HG03520 (cell line): ENCODE data around the gene CTNNBL1.

Source experiments
- ATAC-seq: cut with Tn5 transposase; IDR thresholded peaks from one replicate; pipeline ENCODE4 v1.9.1; 2021; ENCODE audit warnings: mild to moderate bottlenecking, moderate library complexity; ENCODE audit not compliant: unreplicated experiment

The CTNNBL1 gene

DNA sequence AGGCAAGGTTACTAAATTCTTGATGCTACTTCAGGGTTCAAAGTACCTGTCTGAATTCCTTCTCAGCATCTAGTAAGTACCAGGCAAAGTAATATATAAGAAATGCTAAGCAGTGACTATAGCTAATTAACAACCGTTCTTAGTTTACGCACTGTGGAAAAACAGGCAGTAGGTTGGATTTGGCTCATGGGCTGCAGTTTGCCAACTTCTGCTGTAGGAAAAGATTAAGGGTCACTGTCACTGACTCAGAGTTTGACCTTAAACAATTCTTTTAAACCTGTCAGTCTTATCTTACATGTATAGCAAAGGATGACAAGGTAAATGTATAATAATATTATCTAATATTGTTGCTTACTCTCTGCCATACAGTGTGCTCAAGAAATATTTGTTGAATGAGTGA lies 42.3 kb downstream of the CTNNBL1 start:
- ATAC-seq, result no peak

DNA sequence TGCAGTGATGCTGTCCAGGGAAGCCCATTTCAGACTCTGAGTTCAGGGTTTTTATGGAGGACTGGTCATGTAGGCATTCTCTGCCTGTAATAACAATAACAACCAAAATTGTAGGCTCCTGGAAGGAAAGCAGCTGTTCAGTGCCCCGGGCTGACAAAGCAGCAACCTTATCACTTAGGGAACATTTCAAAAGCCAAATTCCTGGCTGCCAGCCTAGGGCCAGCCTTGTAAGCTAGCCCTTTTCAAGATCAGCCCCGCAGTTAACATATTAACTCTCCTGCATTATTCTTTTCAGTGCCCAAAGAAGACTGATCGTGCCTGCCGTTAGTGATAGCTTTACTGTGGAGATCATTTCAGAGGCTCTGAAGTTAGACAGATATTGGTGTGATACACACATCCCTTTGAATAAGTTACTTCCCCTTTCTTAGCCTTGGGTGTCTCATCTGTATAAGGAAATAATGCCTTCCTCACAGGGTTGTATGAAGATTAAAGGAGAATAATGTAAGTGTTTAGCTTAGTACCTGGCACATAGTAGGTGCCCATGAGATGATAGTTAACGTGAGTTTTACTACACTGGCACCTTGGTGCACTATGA lies 44.1 kb downstream of the CTNNBL1 start:
- no peak for ATAC-seq

DNA sequence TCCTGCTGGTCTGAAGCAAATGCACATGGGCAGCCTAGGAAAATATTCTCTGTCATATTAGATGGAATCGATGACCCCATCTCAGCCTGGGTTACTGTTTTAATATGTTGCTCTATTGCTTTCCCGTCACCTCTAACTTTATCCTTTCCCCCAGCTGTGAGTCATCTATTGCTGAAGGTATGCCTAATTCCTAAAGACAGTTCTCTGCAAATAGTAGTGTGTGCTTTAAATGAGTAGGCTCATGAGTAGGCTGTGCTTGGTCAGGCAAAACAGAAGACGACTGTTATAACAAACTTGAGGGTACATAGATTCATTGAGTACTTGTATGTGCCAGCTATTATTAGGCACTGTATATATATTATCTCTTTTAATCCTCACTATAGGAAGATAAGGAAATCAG lies 47.2 kb downstream of the CTNNBL1 start:
- ATAC-seq, result no peak

DNA sequence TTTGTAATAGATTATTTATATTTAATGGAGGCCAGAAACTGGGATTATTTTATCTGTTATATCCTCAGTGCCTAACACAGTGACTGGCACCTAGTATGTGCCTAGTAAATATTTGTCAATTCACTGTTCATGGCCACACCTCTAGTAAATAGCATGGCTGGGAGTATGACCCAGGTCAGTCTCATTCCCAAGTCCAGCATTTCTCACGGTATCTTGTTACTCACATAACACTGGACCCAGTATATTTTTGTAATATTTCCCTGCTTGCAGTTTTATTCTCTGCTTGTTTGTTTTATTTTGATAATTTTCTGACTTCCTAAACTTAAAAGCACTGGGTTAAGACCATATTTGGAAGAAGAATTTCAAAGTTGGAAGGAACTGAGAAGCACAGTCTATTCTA lies 47.7 kb downstream of the CTNNBL1 start:
- no peak for ATAC-seq

DNA sequence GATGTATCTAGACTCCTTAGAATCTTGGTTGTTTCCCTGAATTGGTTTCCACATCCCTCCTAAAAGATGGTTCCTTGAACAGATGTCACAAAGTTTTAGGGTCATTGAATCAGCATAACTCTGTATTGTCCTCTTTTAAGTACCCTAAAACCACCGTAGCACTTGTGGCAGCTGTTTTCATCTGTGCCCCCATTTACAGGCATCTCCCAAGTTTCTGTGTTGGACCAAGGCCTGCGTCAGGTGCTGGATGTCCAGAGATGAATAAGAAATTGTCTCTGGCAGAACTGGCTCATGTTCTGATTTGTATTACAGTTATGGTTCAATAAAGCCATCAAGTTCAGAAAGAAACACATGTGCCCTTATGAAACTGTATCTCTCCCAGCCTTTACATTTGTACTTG lies 48.3 kb downstream of the CTNNBL1 start:
- ATAC-seq, result no peak

DNA sequence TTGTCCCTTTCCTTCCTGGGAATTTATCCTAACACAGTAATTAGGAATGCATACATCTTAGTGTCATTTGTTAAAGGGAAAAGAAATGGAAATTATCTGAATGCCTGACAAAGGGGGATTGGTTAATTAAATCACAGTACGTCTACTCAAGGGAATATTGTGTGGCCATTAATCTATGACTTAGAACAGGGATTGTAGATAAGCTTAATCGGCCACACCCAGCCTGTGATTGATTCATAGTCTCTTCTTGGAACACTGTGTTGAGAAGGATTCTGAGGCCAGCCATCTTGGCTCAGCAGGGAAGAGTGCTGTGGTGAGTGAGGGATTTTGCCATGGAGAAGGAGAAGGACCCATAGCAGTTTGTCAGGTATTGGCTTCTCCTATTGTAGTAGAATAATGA lies 50.5 kb downstream of the CTNNBL1 start:
- ATAC-seq, result no peak

DNA sequence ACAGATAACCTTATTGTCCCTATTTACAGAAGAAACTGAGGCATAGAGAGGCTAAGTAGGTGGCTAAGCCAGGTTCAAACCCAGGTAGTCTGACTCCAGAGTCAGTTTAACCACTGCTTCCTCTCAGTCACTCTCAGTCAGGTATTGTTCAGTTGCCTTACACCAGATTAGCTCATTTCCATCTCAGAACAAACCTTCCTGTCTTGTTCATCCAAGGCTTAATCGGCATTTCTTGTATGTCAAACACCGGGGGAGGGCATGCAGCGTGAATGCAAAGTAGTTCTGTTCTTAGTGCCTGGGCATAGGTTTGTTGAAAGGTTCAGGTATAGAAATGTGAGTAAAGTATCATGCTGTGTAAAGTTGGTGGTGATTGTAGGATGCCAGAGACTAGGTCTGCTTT lies 51.7 kb downstream of the CTNNBL1 start:
- ATAC-seq, result no peak

DNA sequence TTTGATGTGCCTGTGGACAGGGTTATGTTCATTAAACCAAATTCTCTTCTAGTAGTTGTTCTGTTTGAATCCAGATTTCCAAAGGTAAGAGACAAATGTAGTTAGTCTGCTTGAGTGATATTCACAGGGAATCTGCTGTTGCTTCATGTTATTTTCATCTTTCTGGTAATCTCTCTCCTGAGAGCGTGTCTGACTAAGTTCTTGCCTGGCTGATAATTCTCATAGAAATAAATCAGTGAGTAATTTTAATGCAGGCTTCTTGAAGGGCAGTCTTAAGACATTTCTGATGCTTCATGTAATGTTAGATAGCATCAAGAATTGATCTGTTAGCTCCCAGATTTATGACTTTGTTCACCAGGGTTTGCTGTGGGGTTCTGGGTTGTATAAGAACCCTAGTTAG lies 54.2 kb downstream of the CTNNBL1 start:
- no peak for ATAC-seq

DNA sequence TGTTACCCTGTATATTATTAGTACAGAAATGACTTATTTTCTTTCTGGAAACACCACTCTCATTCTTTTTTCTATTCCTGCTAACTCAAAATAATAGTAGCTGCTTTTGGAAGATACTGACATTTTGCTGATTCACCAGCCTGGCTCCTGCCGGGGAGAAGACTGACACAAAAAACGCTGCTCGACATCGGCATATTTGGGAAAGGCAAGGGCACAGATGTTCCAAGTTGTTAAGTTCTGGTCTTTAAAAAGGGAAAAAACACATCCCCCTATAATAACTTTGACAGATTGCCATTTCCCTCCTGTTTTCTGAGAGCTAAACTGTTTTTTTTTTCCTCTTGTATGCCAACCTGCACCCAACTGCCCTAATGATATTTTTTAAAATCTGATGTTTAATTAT lies 55.4 kb downstream of the CTNNBL1 start:
- ATAC-seq, result no peak

DNA sequence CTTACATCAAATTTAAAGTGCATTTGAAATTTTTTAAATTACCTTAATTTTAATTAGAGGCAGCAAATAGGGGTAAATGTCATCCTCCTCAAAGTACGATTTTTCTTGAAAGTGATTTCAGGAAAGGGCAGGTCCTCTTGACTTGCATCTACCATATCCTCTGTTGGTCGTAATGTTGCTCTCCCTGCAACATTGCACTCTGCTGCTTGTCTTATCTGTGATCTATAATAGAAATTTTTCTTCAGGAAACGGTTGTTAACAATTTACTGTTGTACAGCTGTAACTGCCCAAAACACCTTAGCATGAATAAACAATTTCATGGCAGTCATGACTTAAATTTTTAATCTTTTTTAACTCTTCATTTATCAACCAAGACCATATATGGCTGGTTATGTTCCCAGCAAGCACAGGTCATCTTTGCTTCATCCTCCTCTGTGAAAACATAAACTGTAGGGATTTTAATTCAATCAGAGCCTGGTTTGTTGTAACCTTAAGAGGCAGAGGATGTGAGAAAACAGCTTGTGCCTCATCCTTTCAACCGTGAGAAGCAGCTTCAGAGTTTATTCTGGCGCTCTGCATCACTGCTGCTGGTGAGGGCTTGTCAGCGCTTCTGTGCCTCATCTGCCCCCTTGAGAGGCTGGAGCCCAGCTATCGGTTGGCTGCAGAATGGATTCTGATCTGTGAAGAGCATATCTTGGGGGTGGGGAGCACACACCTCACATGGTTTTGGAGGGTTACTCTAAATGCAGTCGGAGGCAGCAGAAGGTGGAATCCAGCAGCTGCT lies 56.0 kb downstream of the CTNNBL1 start:
- no peak for ATAC-seq

DNA sequence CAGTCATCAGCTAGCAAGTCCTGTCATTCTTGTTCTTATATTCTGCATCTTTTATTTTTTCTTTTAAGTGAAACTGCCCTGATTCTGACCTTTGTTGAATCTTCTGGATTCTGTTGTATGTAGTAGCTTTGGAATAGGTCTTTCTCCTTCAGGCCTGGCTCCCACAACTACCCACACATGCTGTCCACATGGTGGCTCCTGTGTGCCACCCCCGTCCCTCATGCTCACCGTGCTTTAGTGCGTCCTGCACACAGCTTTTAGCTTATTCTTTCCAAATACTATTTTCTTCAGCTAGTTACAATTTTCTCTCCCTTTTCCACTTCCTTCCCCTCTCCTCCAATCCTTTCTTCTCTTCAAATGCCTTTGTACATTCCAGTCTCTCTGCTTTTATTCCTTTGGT lies 61.8 kb downstream of the CTNNBL1 start:
- ATAC-seq, result no peak

DNA sequence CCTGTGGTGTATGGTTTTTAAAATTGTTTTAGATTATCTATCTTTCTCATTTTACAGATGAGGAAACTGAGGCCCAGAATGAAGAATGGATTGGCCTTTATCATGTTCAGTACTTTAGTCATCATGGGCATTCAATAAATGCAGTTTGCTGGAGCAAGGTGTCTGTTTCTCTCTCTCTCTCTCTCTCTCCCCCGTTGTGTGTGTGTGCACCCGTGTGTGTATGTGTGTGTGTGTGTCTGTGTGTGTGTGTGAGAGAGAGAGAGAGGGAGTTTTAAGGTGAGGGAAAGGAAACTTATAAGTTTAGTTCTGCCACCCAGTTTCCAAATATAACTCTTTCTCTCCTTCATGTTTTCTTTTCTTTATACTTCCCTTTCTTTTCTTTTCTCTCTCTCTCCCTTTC lies 62.4 kb downstream of the CTNNBL1 start:
- ATAC-seq, result no peak

DNA sequence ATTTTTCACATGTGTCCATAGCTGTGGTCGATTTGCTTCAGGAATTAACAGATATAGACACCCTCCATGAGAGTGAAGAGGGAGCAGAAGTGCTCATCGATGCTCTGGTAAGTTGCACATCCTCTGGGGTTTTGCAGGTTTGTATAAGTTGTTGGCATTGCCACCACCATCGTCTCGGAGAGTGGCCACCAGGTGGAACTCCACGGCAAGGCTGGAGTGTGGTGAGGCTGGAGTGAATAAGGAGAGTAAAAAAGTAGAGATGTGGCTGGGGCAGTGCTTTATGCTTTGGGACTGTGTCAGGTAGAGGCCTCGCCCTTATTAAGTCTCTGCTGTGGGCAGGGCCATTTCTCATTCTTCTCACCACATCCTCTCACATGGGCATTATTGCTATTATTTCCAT lies 63.7 kb downstream of the CTNNBL1 start:
- no peak for ATAC-seq

DNA sequence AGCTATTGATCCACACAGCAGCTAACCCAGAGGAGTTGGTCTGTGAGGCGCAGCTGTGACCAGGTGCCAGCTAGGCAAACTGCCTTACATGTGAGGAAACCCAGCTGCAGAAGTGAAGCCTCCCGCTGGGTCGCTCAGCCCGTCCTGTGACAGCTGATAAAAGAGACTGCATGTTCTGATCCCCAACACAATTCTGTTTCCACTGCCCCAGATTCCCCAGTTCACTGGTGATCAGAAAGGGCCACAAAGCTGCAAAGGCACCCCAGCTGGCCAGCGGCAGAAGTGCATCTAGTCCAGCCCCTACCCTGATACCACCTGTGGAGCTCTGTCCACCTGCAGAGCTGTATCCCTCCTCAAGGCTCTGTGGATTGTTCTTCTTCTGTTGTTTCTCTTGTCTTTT lies 64.5 kb downstream of the CTNNBL1 start:
- ATAC-seq, result no peak

DNA sequence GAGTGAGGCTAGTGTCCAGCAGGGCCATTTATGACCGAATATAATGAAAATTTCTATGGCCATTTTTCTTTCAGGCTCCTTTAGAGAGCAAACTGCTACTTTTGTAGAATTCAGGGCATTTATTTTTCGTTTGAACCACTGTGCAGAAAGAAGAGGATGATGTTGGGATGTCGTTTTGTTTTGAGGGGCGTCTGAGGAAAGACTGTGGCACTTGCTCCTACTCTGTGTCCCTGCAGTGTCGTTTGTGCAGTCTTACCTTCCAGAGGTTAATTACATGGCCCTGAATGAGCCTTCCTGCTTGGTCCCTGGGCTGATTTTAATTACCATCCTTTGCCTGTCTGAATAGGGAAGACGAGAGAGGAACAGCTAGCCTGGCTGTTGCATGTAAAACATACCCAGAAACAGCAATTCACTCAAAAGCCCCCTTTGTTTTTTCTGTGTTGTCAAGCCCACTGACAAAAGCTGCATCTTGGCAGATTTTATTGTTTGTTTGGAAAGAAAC lies 65.3 kb downstream of the CTNNBL1 start:
- no peak for ATAC-seq

DNA sequence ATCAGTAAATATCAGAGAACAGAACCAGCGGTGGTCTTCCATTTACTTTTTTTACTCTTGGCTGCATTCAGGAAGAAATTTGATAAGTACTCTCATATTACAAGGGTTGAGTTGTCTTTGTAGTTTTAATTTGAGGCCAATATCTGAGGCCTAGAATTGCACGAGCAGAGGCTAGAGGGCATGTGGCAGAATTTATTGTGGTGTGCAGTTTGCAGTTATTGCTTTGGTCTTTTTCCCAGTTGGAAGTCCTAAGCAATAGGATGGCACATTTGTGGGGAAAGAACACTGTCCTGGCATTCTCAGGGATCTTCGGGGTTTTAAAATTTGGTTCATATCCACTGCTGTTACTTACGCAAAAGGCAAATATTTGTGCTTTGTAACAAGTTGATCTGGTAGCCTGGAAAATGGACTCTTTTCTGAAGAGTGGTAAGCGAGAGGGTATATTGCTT lies 66.0 kb downstream of the CTNNBL1 start:
- no peak for ATAC-seq

DNA sequence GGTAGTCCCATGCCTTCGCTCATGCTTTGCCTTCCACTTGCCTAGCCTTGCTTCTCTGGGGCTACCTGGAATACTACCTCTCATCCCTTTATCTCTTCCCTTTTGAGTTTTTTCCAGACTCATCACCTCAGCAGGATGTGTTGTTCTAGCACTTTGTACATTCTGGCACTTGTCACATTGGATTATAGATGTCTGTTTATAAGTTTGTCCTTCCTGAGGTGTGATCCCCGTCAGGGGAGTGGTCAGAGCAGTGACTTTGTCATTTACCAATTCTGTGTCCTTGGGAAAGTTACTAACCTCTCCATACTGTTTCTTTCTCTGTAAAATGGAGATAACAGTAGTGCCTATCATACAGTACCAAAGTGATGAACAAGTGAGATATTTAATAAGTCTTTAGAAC lies 66.5 kb downstream of the CTNNBL1 start:
- no peak for ATAC-seq

DNA sequence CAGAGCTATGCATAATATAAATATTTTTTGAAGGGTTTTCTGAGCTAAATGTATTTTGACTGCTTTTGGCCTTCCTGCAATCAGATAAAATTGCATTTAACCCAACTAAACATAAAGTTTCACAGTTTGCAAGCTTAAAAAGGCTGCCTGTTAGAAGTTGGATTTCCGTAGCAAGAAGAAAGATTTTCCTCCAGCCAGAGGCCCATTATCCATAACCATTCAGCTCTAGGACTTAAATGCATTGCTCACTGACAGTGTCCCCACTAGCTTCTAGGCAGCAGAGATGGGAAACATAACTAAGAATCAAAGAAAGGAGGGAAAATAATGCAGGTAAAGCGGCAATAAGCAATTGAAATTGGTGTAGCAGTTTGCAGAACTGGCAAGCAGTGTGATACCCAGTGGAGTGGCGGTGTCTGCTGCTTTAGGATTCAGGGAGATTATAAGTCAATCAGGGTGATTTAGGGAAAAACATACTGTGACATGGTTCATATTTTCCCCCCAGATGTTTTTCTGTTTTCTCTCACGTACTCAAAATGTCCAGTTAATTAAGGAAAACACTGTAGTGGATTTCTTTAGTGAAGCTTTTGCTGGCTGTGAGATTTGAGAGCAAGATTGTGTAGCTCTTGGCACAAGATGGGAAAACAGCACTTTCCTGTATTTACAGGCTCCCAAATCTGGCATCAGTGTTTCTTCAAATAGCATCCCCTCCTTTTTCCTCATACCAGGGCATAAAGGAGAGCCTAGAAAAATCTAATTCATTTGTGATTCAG lies 69.1 kb downstream of the CTNNBL1 start:
- ATAC-seq, result no peak

DNA sequence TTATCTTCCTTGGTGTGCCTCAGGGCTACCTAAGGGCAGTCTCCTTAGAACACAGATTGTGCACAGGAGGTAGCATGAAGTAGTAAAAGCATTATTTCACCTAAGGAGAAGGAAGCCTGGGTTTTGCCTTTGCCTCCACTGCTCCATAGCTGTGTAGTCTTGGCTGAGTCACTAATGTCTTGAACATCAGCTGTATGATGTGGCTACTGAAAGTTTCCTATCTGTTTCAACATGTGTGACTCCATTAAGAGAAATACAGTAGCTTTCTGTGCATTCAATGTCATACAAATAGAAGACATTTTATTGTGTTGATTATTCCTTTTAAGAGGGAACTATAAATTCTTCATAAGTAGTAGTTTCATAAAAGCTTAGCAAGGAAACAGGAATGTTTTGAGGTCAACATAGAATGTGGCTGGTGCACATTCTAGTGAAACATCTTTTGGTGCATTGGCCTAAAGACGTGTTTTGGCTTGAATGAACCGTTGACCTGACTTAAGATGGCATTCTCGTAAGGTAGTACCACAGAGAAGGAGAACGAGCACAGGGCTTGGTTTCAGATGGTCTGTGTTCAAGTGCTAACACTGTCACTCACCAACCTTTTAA lies 70.6 kb downstream of the CTNNBL1 start:
- ATAC-seq, result no peak

DNA sequence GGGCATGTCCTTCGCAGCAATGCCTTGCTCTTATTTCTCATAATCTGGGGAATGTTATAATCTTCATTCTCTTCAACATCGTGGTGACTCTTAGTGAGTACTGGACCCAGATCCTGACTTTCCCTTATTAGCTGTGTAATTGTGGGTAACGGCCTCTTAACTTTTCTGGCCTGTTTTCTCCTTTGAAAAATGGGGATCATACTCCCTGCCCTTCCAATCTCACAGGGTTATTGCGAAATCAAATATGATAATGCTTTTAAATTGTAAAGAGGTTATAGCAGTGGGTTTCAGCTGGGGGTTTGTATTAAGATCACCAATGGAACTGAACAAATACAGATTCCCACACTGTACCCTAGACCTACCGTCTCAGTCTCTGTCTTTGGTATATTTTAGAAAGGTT lies 77.1 kb downstream of the CTNNBL1 start:
- ATAC-seq, result no peak

DNA sequence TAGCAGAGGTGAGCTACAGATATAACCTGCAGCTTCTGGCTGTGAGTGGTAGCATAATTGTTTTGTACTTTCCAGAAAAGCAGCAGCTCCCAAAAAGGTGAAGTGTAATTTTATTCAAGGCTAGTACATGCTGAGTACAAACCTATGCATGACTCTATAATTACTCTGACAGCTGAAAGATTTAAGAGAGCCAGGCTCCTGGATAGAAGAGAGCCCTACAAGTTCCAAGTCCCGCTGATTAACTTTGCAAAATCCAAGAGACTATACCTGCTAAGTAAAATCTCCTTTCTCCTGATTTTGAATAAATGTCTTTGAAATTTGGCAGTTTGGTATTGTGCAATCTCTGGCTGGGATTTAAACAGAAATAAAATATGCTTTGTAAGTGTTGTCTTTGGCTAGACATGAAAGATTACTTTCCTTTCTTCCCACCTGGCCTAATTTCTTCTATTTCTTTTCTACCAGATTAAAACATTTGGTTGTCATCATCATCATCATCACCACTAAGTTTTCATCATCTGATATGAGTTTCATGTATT lies 79.5 kb downstream of the CTNNBL1 start:
- no peak for ATAC-seq
